PFSK-1 (cell line): ENCODE measurements around the gene KIF26B.

Experiments used
- SIN3A ChIP-seq: IDR thresholded peaks from 2 replicates; pipeline ENCODE4 v1.6.1; 2012; ENCODE audit warnings: mild to moderate bottlenecking, low read length, moderate library complexity, borderline replicate concordance; ENCODE audit not compliant: insufficient read depth
- TAF1 ChIP-seq: IDR thresholded peaks from 2 replicates; pipeline ENCODE4 v1.6.1; 2012; ENCODE audit warnings: low read length, control low read depth, borderline replicate concordance; ENCODE audit not compliant: insufficient read depth

DNA sequence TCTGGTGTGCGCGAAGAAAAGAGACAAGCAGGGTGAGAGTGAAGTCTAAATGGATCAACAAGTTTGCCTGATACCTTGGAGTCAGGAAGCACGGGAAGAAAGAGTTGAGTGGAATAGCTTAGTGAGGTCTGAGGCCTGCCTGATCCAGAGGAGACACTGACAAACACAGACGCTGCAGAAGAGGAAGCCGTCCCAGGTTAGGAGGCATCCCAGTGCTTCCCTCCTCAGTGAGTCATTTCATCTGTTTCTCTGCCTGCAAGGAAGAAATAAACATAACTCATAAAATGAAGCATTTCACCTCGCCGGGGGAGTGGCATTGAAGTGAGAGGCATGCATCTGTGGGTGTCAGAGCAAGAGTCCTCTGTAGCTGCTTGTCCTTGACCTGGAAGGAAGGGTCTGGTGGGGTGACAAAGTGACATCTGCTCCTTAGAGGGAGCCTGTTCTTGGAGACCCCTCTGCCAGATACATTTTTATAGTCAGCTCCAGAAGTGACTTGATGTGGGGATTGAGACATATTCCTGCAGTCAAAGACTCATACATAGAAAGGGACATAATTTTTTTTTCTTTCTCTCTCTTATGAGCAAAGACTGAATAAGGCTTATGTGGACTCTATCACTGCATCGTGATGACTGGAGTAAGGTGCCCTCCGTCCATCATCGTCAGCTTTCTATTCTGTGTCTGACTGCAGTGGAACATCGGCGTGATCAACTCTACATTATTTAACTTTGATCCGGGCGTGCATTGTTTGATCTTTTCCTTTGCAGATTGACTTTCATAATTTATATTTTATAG is 256.7 kb downstream of the KIF26B start:
- TF ChIP-seq SIN3A (no peak), TAF1 (no peak)
